ENCODE results near the gene SPATA46. TPM values are rescaled to one million over a fixed set of nuclear protein-coding genes. Genes with fewer than 3 reads are reported as not detected.

SPATA46 gene
- total and polyA plus RNA-seq, 11 donors, result not detected

DNA sequence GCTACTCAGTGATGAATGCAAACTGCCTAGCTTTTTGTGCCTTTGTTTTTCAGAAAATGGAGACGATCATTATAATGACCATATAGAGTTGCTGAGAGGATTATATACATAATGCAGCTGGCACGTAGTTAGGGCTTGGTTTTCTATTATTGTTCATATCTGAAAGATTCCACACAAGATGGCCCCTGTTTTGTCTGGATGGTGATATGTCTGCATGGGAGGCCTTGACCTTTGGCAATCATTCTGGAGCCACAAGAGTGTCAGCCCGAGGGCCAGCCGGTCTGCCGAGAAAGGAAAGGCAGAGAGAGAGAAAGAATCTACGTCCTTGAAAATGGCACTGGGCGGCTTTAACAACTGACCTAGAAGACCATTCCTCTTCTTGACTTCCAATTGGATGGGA lies 41.0 kb upstream of the SPATA46 start:
- H3K27ac ChIP-seq, result no peak overlapping the region
- ATAC-seq (no peak), DNase-seq (no peak)
- no peaks in the 10 kb centered on the region for H3K36me3 ChIP-seq
- intact Hi-C loops (cut with DNase I), result no loop called here
- no peaks in the 10 kb centered on the region for H3K27me3 ChIP-seq
- 91 to 93% (median 91%) methylated on average over 7 of the region's 7 CpGs for WGBS, 4 donors
- H3K4me1 ChIP-seq, result peaks cover 0 to 21% (median 0%) of the 10 kb centered on the region in 12 donors
- TF ChIP-seq, protein P1, sequence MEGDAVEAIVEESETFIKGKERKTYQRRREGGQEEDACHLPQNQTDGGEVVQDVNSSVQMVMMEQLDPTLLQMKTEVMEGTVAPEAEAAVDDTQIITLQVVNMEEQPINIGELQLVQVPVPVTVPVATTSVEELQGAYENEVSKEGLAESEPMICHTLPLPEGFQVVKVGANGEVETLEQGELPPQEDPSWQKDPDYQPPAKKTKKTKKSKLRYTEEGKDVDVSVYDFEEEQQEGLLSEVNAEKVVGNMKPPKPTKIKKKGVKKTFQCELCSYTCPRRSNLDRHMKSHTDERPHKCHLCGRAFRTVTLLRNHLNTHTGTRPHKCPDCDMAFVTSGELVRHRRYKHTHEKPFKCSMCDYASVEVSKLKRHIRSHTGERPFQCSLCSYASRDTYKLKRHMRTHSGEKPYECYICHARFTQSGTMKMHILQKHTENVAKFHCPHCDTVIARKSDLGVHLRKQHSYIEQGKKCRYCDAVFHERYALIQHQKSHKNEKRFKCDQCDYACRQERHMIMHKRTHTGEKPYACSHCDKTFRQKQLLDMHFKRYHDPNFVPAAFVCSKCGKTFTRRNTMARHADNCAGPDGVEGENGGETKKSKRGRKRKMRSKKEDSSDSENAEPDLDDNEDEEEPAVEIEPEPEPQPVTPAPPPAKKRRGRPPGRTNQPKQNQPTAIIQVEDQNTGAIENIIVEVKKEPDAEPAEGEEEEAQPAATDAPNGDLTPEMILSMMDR (IDR thresholded peaks at IDR 0.05), result no peak
- TF ChIP-seq POLR2A (IDR thresholded peaks at IDR 0.05), result no peak
- H3K4me3 ChIP-seq, result no peak overlapping the region
- peaks cover 0 to 3% (median 0%) of the 10 kb centered on the region in 12 donors for H3K9me3 ChIP-seq

DNA sequence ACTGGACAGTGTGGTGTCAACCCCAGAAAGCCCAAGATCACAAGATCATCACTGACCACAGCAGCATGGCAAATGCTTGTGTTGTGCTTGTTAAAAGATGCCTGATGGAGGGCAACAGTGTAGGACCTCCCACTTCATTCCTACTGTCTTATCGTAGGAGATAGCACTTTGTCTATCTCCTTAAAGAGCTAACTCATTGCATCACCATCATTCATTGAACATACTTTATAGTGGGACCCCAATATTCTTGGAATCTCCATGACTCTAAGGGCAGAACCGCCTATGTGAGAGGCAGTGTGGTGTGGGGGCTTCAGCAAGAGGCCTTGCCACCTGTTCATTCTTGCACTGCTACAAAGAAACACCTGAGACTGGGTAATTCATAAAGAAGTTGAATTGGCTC lies 40.3 kb upstream of the SPATA46 start:
- Histone ChIP-seq H3K27me3 (no peaks in the 10 kb centered on the region), H3K9me3 (peaks cover 0 to 3% (median 0%) of the 10 kb centered on the region in 12 donors), H3K4me3 (no peak overlapping the region), H3K36me3 (no peaks in the 10 kb centered on the region), H3K4me1 (peaks cover 0 to 14% (median 0%) of the 10 kb centered on the region in 12 donors), H3K27ac (no peak overlapping the region)
- WGBS, 4 donors, result 76 to 81% (median 79%) methylated on average over 2 of the region's 2 CpGs
- no peak for TF ChIP-seq POLR2A (IDR thresholded peaks at IDR 0.05)
- TF ChIP-seq, protein P1 (IDR thresholded peaks at IDR 0.05), result no peak
- ATAC-seq, result no peak
- no peak for DNase-seq
- intact Hi-C loops (cut with DNase I), result no loop called here

DNA sequence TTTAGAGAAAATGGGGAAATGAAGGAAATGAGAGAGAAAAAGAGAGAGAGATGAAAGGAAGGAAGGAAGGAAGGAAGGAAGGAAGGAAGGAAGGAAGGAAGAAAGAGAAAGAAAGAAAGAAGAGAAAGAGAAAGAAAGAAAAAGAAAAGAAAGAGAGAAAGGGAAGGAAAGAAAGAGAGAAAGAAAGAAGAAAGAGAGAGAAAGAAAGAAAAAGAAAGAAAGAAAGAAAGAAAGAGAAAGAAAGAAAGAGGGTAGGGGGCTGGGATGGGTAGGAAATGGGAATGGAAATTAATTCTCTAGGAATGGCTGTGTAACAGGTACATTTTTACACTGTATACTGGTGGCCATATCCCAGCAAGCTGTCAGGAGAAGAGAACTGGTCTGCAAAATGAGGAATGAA lies 39.6 kb upstream of the SPATA46 start:
- peaks cover 0 to 3% (median 0%) of the 10 kb centered on the region in 12 donors for H3K9me3 ChIP-seq
- no peak for ATAC-seq
- H3K27me3 ChIP-seq, result no peaks in the 10 kb centered on the region
- no peak overlapping the region for H3K27ac ChIP-seq
- intact Hi-C loops (cut with DNase I), result no loop called here
- H3K4me3 ChIP-seq, result no peak overlapping the region
- H3K4me1 ChIP-seq, result peaks cover 0 to 7% (median 0%) of the 10 kb centered on the region in 12 donors
- H3K36me3 ChIP-seq, result no peaks in the 10 kb centered on the region
- TF ChIP-seq POLR2A (IDR thresholded peaks at IDR 0.05), result no peak
- no peak for DNase-seq

DNA sequence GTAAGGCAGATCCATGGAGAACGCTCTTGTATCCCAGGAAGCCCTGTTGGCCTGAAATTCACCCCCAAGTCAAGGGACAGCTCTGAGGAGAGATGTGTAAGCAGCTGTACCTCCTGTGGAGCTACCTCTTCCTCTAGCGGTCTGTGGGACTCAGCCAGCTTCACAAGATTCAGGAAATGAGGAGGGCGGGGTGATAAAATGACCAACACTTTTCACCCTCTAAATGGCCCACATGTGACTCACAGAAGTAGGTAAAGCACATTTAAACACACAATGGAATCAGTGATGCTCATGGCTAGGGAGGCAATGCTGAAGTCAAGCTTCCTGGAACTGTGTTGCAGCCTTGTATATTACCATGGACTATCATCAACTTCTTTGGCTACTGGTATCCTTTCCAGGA lies 35.3 kb upstream of the SPATA46 start, which contains the start of gene SH2D1B:
TSS of gene SH2D1B (minus strand) at position 135 of the 400 bp plus-strand sequence. CDS start at position 15, 120 bp downstream.
- intact Hi-C loops (cut with DNase I), result no loop called here
- no peaks in the 10 kb centered on the region for H3K4me1 ChIP-seq
- H3K9me3 ChIP-seq, result peaks cover 0 to 3% (median 0%) of the 10 kb centered on the region in 12 donors
- H3K4me3 ChIP-seq, result no peak within 1 kb of the TSS
- 63 to 83% (median 71%) methylated on average over 3 of the region's 3 CpGs for WGBS, 4 donors
- H3K36me3 ChIP-seq, result no peaks in the 10 kb centered on the region
- no peaks in the 10 kb centered on the region for H3K27me3 ChIP-seq
- no peak for ATAC-seq
- DNase-seq, result no peak
- no peak within 1 kb of the TSS for H3K27ac ChIP-seq
- TF ChIP-seq, protein P1 (IDR thresholded peaks at IDR 0.05), result no peak
- TF ChIP-seq POLR2A (IDR thresholded peaks at IDR 0.05), result no peak

DNA sequence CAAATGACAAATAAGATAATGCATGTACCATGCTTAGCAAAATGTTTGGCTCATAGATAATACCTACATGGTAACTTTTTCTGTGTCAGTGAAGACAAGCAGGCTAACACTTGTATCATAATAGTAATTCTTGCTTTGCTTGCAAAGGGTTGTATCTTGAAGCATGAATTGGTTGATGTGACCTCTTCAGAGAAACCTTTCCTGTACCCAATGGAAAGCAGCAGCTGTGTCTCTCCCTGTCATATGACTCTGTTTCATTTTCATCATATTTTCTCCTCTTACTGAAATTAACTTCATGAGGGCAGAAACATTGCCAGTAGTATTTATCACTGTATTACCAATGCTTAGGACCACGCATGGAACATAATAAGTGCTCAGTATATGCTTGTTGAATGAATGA lies 30.9 kb upstream of the SPATA46 start:
- WGBS, 4 donors, result 85 to 94% (median 90%) methylated on average over 1 of the region's 1 CpG
- TF ChIP-seq, protein P1 (IDR thresholded peaks at IDR 0.05), result no peak
- no peak for TF ChIP-seq POLR2A (IDR thresholded peaks at IDR 0.05)
- no peak for DNase-seq
- Histone ChIP-seq H3K4me3 (no peak overlapping the region), H3K36me3 (no peaks in the 10 kb centered on the region), H3K9me3 (no peaks in the 10 kb centered on the region), H3K27ac (no peak overlapping the region), H3K4me1 (peaks cover 0 to 10% (median 0%) of the 10 kb centered on the region in 12 donors), H3K27me3 (no peaks in the 10 kb centered on the region)
- no peak for ATAC-seq
- intact Hi-C loops (cut with DNase I), result no loop called here
